HepG2 (cell line): ENCODE measurements around the gene KCNQ5. TPM values are rescaled to one million over a fixed set of nuclear protein-coding genes. Genes with fewer than 3 reads are reported as not detected.

ENCODE experiments used
- ATAC-seq: fragments of 200-7000 bp; cut with Tn5 transposase; 3 replicates; pipeline ENCODE4 v1.9.1; 2020; ENCODE audit warnings: mild to moderate bottlenecking, moderate library complexity
- BruUV-seq: library from RNA; stranded (reverse); fragments of 400-500 nt; replicated peaks from 2 replicates; lab custom pipeline; 2021; lab: Mats Ljungman, UMichigan
- CTCF ChIA-PET: fragments of 300-600 bp; formaldehyde crosslinking; extraction: SDS; loops from one replicate; lab custom pipeline; 2021; ENCODE audit warnings: low total read pairs, inconsistent platforms, low intra/inter-chr PET ratio; lab: Yijun Ruan, JAX
- POLR2A ChIA-PET: fragments of 350-600 bp; sonication (Branson Sonifier 250); formaldehyde crosslinking; loops from one replicate; lab custom pipeline; 2020; ENCODE audit warnings: antibody characterized with exemption, inconsistent platforms; lab: Yijun Ruan, JAX
- DNase-seq: peaks from one replicate; pipeline ENCODE4 v3.0.0-alpha.2; 2015; ENCODE audit warnings: low spot score
- FAIRE-seq: peaks from 3 replicates; lab custom pipeline; 2011; peaks lifted over from hg19 to GRCh38; lab: Jason Lieb, UNC
- H2AFZ ChIP-seq: one replicate; pipeline ENCODE4 v1.6.1; 2011; ENCODE audit warnings: low read length, inconsistent platforms
- H3K27ac ChIP-seq: fragments of 300-600 bp; 3 replicates; pipeline ENCODE4 v1.8.0; 2011; ENCODE audit warnings: mixed run types, mild to moderate bottlenecking, mixed read lengths, low read length, inconsistent platforms; ENCODE audit not compliant: insufficient read depth; ENCODE audit errors: extremely low read length
- H3K27me3 ChIP-seq, 2 experiments: fragments of 200-600 bp in 1 of 2; 2 replicates in 1 of 2; 3 replicates in 1 of 2; pipeline versions ENCODE4 v1.6.0 to v1.8.0; 2011; ENCODE audit warnings: low read length in 2 of 2, mild to moderate bottlenecking in 2 of 2, moderate library complexity in 2 of 2, inconsistent platforms in 1 of 2; ENCODE audit not compliant: insufficient read depth in 2 of 2, control insufficient read depth in 1 of 2
- H3K36me3 ChIP-seq, 2 experiments: fragments of 200-600 bp in 1 of 2; replicated peaks in 1 of 2; 2 replicates in 1 of 2; 3 replicates in 1 of 2; pipeline versions ENCODE4 v1.5.1 to v1.8.0; 2011; ENCODE audit warnings: low read length in 2 of 2, inconsistent platforms in 1 of 2; ENCODE audit not compliant: insufficient read depth in 2 of 2, control insufficient read depth in 1 of 2
- H3K4me1 ChIP-seq: 2 replicates; pipeline ENCODE4 v1.5.1; 2012; ENCODE audit warnings: low read length, inconsistent platforms; ENCODE audit not compliant: insufficient read depth
- H3K4me2 ChIP-seq: 2 replicates; pipeline ENCODE4 v1.6.0; 2011; ENCODE audit warnings: low read depth, low read length, inconsistent platforms
- H3K4me3 ChIP-seq, 3 experiments: fragments of 200-600 bp in 1 of 3; sonication (generic), shearing (Covaris generic) in 1 of 3; replicated peaks in 1 of 3; 2 replicates each; pipeline ENCODE4 v1.5.1; 2011 to 2016; ENCODE audit warnings: low read length in 3 of 3, inconsistent platforms in 2 of 3, low read depth in 2 of 3, mild to moderate bottlenecking in 2 of 3, control low read depth in 1 of 3, mixed read lengths in 1 of 3; ENCODE audit not compliant: insufficient read depth in 1 of 3
- H3K79me2 ChIP-seq: one replicate; pipeline ENCODE4 v1.6.1; 2011; ENCODE audit warnings: low read length, inconsistent platforms; ENCODE audit not compliant: insufficient read depth
- H3K9ac ChIP-seq: 2 replicates; pipeline ENCODE4 v1.6.0; 2011; ENCODE audit warnings: mild to moderate bottlenecking, low read depth, low read length, inconsistent platforms; ENCODE audit not compliant: insufficient read depth
- H3K9me3 ChIP-seq: 2 replicates; pipeline ENCODE4 v1.5.1; 2012; ENCODE audit warnings: mild to moderate bottlenecking, low read length
- H4K20me1 ChIP-seq: 2 replicates; pipeline ENCODE4 v1.6.0; 2011; ENCODE audit warnings: inconsistent platforms, mild to moderate bottlenecking, low read length, moderate library complexity; ENCODE audit not compliant: insufficient read depth
- CBX2 ChIP-seq, 2 experiments: fragments of 200-600 bp in 1 of 2; sonication (generic); formaldehyde crosslinking in 1 of 2; IDR thresholded peaks; 2 replicates each; pipeline versions ENCODE4 v1.7.0 to v1.8.1; 2018 to 2022; ENCODE audit warnings: low read depth in 2 of 2, low read length in 1 of 2, mild to moderate bottlenecking in 1 of 2, missing genetic modification reagents in 1 of 2
- CBX5 ChIP-seq: sonication (generic); formaldehyde crosslinking; IDR thresholded peaks from 2 replicates; pipeline ENCODE4 v1.4.0; 2020; ENCODE audit warnings: missing genetic modification reagents, borderline replicate concordance
- KDM3A ChIP-seq: IDR thresholded peaks from 2 replicates; pipeline ENCODE4 v1.6.1; 2018; ENCODE audit warnings: low read depth, missing compliant biosample characterization
- MAFK ChIP-seq, 2 experiments: IDR thresholded peaks in 1 of 2; conservative IDR thresholded peaks in 1 of 2; 2 replicates each; pipeline ENCODE4 v1.6.1; 2011; ENCODE audit warnings: improper control_type of control experiment in 2 of 2, low read length in 2 of 2
- MEF2D ChIP-seq: sonication (generic); formaldehyde crosslinking; IDR thresholded peaks from 2 replicates; pipeline ENCODE4 v1.5.1; 2020; ENCODE audit warnings: mild to moderate bottlenecking, missing genetic modification reagents
- NFIC ChIP-seq: IDR thresholded peaks from 2 replicates; pipeline ENCODE4 v1.6.1; 2012; ENCODE audit warnings: mild to moderate bottlenecking, low read length, inconsistent platforms
- PAF1 ChIP-seq: IDR thresholded peaks from 2 replicates; pipeline ENCODE4 v1.6.1; 2016; ENCODE audit warnings: missing genetic modification reagents, missing compliant biosample characterization
- TRIM22 ChIP-seq: fragments of 450-650 bp; IDR thresholded peaks from 2 replicates; pipeline ENCODE4 v1.6.1; 2017
- ZNF496 ChIP-seq: sonication (generic); formaldehyde crosslinking; IDR thresholded peaks from 2 replicates; pipeline ENCODE4 v1.8.1; 2023; ENCODE audit warnings: mild to moderate bottlenecking, moderate library complexity, missing genetic modification reagents; ENCODE audit not compliant: insufficient replicate concordance
- ZNF614 ChIP-seq: IDR thresholded peaks from 2 replicates; pipeline ENCODE4 v1.6.1; 2018; ENCODE audit warnings: missing biosample characterization, missing genetic modification reagents, inconsistent platforms, borderline replicate concordance
- ZNF784 ChIP-seq: sonication (generic); formaldehyde crosslinking; IDR thresholded peaks from 2 replicates; pipeline ENCODE4 v1.5.1; 2020; ENCODE audit warnings: missing genetic modification reagents, mild to moderate bottlenecking, borderline replicate concordance
- ZNF850 ChIP-seq: sonication (generic); formaldehyde crosslinking; conservative IDR thresholded peaks from 2 replicates; pipeline ENCODE4 v1.9.0; 2021; ENCODE audit warnings: mild to moderate bottlenecking, missing genetic modification reagents
- ZXDC ChIP-seq: sonication (generic); formaldehyde crosslinking; IDR thresholded peaks from 2 replicates; pipeline ENCODE4 v1.5.0; 2020; ENCODE audit warnings: mild to moderate bottlenecking, missing genetic modification reagents
- WGBS: methylation state at CpG from one replicate; pipeline ENCODE4 v1.1.6; 2017; ENCODE audit warnings: low lambda C conversion rate; 5-methylcytosine and 5-hydroxymethylcytosine counted together
- in situ Hi-C: cut with HindIII; loops from 2 replicates; pipeline ENCODE4 v1.10.0; 2017; ENCODE audit warnings: low pct_unique_long_range_greater_than_20kb; ENCODE audit not compliant: extremely low pct_ligation_motif_present
- intact Hi-C: fragments of 100-400 bp; cut with micrococcal nuclease; formaldehyde crosslinking; loops from one replicate; pipeline ENCODE4 v1.10.0; 2022; ENCODE audit not compliant: unreplicated experiment
- polyA plus RNA-seq, 8 experiments: library from polyadenylated mRNA; depleted of rRNA in 3 of 8; stranded (reverse) in 7 of 8; unstranded in 1 of 8; fragments of >200 nt; fragmentation: Illumina TruSeq in 4 of 8; extraction: Trizol in 4 of 8; gene quantifications; 2 replicates each; pipeline versions ENCODE4 v1.2.1 to v1.2.3, GENCODE V29; 2011 to 2016; ENCODE audit warnings: low read depth in 4 of 8, missing spikeins in 1 of 8, mixed read lengths in 1 of 8; ENCODE audit not compliant: insufficient read depth in 1 of 8
- total RNA-seq, 5 experiments: library from RNA; depleted of rRNA; stranded (reverse); fragments of >200 nt; fragmentation: Illumina TruSeq; extraction: Trizol; gene quantifications; 2 replicates each; pipeline ENCODE4 v1.2.3, GENCODE V29; 2016; ENCODE audit warnings: low read depth in 1 of 5
- TF ChIP-seq, protein P1 (sequence below): sonication (generic); formaldehyde crosslinking; IDR thresholded peaks from 2 replicates; pipeline ENCODE4 v1.4.0; 2020; ENCODE audit warnings: low read depth, missing genetic modification reagents

Gene KCNQ5
- total and polyA plus RNA-seq, 2 of the 13 experiments (the other 11 are each of a cell fraction or from before 2014, with no cell fraction given) = 0.04 TPM; not detected in 1

DNA sequence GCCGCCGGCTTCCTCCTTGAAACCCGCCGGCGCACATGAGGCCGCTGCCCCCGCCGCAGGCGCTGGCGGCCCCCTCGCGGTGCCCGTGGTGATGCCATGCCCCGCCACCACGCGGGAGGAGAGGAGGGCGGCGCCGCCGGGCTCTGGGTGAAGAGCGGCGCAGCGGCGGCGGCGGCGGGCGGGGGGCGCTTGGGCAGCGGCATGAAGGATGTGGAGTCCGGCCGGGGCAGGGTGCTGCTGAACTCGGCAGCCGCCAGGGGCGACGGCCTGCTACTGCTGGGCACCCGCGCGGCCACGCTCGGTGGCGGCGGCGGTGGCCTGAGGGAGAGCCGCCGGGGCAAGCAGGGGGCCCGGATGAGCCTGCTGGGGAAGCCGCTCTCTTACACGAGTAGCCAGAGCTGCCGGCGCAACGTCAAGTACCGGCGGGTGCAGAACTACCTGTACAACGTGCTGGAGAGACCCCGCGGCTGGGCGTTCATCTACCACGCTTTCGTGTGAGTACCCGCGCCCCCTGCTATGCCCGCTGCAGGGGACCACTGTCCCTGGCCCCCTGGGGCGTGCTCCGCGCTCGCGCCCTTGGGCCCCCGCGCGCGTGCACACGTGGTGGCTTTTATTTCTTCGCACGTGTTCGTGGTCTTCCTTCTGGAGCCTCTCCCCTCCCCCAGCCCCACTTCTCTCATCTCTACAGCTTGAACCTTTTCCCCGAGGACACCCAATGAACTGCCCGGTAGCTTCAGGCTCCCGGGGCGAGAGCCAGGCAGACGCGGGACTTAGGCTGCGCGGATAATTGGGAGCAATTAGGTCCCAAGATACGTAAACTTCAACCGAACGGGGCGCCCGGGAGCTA is 453 bp downstream of the KCNQ5 start:
- Histone ChIP-seq H3K27me3 (peaks cover 4 to 25% of the 10 kb centered on the region in 2 experiments; a peak in 3 of 5 replicates), H3K4me1 (no peaks in the 10 kb centered on the region), H4K20me1 (no peaks in the 10 kb centered on the region; the same call in 1 of the 2 replicates), H3K36me3 (no peaks in the 10 kb centered on the region), H3K27ac (no peak overlapping the region), H3K4me2 (no peak overlapping the region), H3K4me3 (no peak overlapping the region), H2AFZ (no peak overlapping the region), H3K9me3 (no peaks in the 10 kb centered on the region), H3K79me2 (no peaks in the 10 kb centered on the region), H3K9ac (no peak overlapping the region)
- POLR2A ChIA-PET = no interaction called here
- FAIRE-seq (no peak), DNase-seq (no peak), ATAC-seq (peak; percentile 85)
- in situ Hi-C loops (no loop called here), intact Hi-C loops (no loop called here)
- TF ChIP-seq PAF1 (CRISPR knock-in tag) (no peak), TRIM22 (no peak), MEF2D (CRISPR knock-in tag) (no peak), ZNF496 (no peak), MAFK (conservative IDR thresholded peaks at IDR 0.05 in 1 of 2, IDR thresholded peaks at IDR 0.05 in 1 of 2; ENCODE audit: low read length in 2 of 2) (no peak), ZNF850 (no peak), ZNF784 (no peak), ZXDC (CRISPR knock-in tag) (no peak), CBX2 (IDR thresholded peaks at IDR 0.05; ENCODE audit: low read depth, low read length) (no peak), CBX2 (CRISPR knock-in tag; IDR thresholded peaks at IDR 0.05; ENCODE audit: low read depth) (no peak), KDM3A (CRISPR knock-in tag) (no peak), NFIC (no peak), CBX5 (CRISPR knock-in tag) (no peak), ZNF614 (no peak)
- TF ChIP-seq, protein P1, sequence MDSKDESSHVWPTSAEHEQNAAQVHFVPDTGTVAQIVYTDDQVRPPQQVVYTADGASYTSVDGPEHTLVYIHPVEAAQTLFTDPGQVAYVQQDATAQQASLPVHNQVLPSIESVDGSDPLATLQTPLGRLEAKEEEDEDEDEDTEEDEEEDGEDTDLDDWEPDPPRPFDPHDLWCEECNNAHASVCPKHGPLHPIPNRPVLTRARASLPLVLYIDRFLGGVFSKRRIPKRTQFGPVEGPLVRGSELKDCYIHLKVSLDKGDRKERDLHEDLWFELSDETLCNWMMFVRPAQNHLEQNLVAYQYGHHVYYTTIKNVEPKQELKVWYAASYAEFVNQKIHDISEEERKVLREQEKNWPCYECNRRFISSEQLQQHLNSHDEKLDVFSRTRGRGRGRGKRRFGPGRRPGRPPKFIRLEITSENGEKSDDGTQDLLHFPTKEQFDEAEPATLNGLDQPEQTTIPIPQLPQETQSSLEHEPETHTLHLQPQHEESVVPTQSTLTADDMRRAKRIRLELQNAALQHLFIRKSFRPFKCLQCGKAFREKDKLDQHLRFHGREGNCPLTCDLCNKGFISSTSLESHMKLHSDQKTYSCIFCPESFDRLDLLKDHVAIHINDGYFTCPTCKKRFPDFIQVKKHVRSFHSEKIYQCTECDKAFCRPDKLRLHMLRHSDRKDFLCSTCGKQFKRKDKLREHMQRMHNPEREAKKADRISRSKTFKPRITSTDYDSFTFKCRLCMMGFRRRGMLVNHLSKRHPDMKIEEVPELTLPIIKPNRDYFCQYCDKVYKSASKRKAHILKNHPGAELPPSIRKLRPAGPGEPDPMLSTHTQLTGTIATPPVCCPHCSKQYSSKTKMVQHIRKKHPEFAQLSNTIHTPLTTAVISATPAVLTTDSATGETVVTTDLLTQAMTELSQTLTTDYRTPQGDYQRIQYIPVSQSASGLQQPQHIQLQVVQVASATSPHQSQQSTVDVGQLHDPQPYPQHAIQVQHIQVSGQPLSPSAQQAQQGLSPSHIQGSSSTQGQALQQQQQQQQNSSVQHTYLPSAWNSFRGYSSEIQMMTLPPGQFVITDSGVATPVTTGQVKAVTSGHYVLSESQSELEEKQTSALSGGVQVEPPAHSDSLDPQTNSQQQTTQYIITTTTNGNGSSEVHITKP = no peak
- BruUV-seq = no TSS peak
- WGBS = 72% methylated on average over 31 of the region's 89 CpGs
- CTCF ChIA-PET = no interaction called here
